ENCODE measurements around the gene RTN4R.

GRCh38 chr22:20192293-20192971, 75.7 kb downstream of the RTN4R start:
- TF ChIP-seq CTCF (IDR thresholded peaks at IDR 0.05) (no peak), POLR2A (IDR thresholded peaks at IDR 0.05) (no peak), EP300 (IDR thresholded peaks at IDR 0.05) (no peak)

Measured in ovary (tissue), 3 donors.